Vagina (tissue), 2 donors: ENCODE results near the gene YBX2.

Experiments
- POLR2A ChIP-seq, 2 donors: fragments of 450-650 bp; IDR thresholded peaks; one replicate each; pipeline ENCODE4 v1.6.1; 2017; ENCODE audit warnings: antibody characterized with exemption in 2 of 2, mild to moderate bottlenecking in 2 of 2, moderate library complexity in 2 of 2
- TF ChIP-seq, protein P1 (sequence below), 3 experiments: fragments of 450-650 bp in 2 of 3; fragments of 200-600 bp in 1 of 3; sonication (generic) in 1 of 3; IDR thresholded peaks; one replicate each; pipeline ENCODE4 v1.5.1; 2017 to 2019; ENCODE audit warnings: antibody characterized with exemption in 3 of 3, mild to moderate bottlenecking in 2 of 3, moderate library complexity in 2 of 3

DNA sequence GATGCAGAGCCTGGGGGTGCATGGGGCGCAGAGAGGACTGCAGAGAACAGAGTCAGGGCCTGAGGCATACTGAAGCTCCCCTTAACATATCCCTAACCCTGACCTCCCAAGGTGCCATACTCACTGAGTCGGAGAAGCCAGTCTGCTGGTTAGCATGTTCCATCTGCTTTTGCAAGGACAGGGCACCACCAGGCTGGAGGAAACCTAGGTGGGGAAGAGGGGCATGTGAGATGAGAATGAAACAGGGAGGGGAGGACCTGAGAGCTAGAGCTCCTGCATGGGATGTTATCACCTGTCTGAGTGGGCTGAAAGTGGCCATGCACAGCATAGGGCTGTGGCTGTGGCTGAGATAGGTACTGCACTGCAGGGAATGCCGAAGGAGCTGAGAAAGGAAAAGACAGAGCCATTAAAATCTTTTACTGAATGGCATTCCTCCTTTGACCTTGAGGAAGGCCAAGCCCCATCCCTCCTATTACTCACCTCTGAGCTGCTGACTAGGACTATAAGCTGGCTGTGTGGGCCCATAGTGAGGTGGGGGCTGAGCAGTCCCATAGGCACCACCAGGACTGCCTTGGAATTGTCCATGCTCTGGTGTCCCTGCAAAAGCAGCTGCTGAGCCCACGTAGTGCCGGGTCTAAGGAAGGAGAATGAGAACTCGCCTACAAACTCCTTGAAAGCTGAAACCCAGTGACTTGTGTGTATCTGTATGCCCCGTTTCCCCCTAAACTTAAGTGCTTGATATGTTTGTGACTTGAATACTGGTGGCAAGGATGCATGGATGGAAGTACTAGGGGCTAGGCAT, 18.9 kb upstream of the YBX2 start:
- TF ChIP-seq, protein P1, sequence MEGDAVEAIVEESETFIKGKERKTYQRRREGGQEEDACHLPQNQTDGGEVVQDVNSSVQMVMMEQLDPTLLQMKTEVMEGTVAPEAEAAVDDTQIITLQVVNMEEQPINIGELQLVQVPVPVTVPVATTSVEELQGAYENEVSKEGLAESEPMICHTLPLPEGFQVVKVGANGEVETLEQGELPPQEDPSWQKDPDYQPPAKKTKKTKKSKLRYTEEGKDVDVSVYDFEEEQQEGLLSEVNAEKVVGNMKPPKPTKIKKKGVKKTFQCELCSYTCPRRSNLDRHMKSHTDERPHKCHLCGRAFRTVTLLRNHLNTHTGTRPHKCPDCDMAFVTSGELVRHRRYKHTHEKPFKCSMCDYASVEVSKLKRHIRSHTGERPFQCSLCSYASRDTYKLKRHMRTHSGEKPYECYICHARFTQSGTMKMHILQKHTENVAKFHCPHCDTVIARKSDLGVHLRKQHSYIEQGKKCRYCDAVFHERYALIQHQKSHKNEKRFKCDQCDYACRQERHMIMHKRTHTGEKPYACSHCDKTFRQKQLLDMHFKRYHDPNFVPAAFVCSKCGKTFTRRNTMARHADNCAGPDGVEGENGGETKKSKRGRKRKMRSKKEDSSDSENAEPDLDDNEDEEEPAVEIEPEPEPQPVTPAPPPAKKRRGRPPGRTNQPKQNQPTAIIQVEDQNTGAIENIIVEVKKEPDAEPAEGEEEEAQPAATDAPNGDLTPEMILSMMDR (IDR thresholded peaks at IDR 0.05), result no peak
- no peak for TF ChIP-seq POLR2A (IDR thresholded peaks at IDR 0.05)
